NCI-H82 (cell line): Measurements from ENCODE around the gene MUTYH.

Experiments used
- DNase-seq: peaks from one replicate; lab custom pipeline; 2025; lab: John Stamatoyannopoulos, UW

The MUTYH gene

DNA sequence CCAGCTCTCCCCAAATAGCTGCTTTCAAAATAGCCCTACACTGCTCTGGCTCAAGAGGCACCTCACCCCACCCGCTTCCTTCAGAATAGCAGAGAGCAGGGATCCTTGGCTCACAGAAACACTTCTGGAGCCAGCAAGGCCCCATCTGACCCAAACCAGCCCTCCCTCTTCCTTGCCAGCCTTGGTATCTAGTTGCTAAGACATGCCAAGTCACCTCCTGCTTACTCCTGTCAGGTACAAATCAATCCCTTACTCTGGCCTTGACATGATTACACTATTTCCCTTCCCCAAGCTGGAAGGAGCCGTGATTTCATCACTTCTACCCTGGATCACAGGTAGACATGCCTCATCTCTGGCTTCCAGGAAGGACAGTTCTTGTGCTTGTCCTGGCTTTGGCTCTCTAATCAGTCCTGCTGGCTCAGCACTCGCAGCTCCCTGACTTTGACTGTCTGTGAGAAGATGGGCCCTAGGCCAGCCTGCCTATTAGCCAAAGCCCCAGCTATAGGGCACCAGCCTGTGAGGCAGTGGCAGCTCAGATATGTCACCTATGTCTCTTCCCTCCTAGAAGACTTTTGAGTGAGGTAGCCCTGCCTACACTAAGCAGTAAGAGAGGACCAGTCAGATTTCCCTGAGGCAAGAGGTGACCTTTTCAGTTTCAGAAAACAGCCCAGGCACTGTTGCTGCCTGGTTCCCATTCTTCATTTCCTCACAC is 8.9 kb upstream of the MUTYH start:
- no peak for DNase-seq

DNA sequence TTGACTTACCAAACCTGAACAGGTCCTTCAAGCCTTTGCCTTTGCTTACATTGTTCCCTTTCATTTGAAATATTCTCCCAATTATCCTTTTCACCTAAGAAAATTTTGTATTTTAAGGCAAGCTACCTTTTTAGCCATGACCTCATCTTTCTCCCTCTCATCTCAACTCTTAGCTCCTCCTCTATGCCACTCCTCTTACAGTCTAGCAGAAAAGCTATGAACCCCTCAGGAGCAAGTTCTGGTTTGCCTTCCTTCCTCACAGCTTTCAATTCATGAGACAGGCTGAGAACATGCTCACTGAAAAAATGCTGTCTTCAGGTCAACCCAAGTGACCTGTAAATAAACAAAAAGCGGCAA is 8.3 kb upstream of the MUTYH start:
- no peak for DNase-seq

DNA sequence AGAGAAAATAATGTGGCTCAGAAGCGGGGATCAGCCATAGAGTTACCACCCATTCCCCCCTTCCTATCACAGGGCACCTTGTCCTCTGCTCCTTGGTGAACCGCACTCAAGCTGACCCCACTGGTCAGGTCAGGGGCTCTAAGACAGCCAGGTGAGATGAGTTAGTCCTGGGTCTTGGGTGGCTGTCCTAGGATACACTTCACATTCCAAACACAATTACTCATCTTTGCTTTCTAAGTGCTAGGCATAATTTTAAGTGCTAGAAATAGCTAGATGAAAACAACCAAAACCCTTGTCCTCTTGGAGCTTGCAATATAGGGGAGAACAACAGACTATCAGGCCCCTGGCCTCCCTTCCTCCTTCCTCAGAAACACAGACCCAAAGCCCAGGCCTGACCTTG is 7.8 kb upstream of the MUTYH start:
- no peak for DNase-seq

DNA sequence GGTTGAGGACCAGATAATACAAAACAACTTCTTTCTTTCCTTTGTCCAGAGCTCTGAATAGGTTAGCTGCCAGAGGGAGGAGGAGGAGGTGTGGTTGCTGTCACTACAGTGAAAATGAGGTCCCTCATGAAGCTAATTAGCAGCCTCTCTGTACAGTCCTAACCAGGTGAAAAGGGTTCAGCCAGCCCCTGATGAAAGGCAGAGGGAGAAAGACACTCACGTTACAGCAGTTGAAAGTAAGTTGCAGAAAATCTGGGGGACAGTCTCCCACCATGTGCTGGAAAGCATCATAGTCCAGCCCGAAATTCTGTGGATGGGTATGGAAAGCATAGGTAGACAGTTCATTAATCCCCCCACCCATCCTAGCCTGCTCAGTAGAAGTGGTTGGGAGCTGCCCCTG is 6.2 kb upstream of the MUTYH start:
- DNase-seq = no peak

DNA sequence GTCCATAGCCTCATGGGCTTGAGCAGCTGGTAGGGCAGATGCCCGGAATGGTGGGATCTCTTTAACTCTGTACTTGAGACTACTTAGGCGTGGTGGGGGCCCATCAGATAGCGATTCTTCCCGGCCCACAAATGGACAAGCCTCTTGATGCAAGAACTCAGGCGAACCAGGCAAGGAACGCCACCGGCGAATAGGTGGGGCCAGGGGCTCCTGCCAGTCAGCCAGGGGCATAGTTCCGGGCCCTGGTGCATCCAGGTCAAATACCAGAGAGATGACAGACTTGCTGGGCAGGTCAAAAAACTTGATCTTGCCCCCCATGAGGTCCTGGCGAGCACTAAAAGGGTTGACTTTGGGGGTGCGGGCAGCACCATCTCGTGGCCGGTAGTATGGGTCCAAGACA is 4.8 kb upstream of the MUTYH start:
- no peak for DNase-seq

DNA sequence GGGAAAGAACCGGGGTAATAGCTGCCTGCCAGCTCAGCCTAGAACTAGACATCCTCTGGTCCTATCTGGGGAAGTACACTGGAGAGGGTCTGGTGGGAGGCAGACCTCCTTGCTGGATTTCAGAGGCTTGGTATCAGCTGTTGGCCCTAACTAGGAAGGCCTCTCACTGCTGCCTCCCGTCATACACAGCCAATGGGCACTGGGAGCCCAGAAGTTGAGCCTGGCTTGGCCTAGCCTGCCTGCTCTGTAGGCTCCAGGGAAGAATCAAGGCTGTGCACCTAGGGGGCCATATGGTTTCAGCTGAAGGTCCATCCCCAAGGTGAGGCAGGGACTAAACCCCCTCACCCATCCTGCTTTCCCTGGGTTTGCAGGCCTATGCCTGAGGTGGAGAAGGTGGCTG is 4.3 kb upstream of the MUTYH start:
- DNase-seq = no peak

DNA sequence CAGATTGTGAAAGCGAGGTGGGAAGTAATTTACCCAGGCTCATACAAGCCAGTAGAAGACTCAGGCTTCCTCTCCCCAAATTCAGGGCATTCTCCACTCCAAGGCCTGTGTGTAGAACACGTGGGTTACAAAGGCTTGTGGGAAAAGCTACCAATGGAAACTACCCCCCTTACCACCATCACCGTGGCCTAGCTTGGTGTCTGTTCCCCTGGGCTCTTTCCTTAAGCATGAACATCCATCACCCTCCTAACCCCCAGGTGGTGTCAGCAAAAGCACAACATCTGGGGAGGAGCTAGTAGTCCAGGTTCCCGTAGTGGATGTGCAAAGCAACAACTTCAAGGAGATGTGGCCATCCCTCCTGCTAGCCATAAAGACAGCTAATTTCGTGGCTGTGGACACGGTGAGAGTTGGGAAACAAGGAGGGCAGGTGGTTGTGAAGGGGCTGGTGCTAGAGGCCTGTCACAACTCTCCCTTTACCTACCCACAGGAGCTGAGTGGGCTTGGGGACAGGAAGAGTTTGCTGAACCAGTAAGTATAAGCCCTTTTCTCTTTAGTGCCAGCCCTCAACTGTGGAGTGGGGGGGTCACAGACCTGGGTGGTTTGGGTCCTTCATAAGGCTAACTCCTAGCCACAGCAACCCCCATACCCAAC is 701 bp upstream of the MUTYH start:
- peak; percentile 68 for DNase-seq

DNA sequence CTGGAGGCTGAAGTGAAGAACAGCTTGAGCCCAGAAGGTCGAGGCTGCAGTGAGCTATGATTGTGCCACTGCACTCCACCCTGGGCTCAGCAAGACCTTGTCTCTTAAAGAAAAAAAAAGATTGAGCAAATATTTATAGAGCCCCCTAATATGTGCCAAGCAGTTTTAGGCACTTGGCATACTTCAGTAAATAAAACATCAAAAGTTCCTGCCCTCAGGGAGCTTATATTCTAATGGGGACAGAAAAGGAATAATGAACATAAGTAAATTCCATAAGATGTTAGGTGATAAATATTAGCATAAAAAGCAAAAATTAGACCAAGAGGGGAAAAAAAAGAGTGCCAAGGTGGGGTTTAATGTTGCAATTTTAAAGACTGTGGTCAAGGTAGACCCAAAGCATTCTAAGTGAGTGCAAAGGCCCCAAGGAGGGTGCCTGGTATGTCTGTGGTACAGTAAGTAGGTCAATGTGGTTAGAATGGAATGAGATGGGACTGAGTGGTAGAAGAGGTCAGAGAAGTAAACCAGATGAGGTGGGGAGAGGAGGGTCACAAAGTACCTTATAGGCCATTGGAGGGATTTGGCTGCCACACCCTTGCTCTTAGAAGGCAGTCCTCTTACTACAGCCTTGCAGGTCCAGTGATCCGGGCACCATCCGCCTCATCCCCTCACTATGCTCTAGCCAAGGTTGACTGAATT is 2.5 kb downstream of the MUTYH start:
- DNase-seq = peak; percentile 31

DNA sequence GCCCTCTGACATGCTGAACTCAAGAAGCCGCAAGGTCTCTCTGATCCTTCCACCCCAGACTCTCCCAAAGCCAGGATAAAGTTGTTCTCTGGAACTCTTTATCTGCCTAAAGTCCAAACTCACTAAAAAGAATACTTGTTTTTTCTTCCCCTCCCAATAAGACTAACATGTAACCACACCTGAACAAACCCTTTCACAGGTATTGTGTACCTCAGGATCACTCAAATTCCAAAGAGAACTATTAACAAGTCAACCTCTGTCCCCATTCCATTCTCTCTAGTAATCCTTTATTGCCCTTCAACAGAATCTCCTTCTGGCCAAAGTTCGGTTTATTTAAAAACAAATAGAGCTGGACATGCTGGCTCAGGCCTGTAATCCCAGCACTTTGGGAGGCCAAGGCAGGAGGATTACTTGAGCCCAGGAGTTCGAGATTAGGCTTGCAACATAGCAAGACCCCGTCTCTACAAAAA is 4.3 kb downstream of the MUTYH start:
- DNase-seq = no peak

DNA sequence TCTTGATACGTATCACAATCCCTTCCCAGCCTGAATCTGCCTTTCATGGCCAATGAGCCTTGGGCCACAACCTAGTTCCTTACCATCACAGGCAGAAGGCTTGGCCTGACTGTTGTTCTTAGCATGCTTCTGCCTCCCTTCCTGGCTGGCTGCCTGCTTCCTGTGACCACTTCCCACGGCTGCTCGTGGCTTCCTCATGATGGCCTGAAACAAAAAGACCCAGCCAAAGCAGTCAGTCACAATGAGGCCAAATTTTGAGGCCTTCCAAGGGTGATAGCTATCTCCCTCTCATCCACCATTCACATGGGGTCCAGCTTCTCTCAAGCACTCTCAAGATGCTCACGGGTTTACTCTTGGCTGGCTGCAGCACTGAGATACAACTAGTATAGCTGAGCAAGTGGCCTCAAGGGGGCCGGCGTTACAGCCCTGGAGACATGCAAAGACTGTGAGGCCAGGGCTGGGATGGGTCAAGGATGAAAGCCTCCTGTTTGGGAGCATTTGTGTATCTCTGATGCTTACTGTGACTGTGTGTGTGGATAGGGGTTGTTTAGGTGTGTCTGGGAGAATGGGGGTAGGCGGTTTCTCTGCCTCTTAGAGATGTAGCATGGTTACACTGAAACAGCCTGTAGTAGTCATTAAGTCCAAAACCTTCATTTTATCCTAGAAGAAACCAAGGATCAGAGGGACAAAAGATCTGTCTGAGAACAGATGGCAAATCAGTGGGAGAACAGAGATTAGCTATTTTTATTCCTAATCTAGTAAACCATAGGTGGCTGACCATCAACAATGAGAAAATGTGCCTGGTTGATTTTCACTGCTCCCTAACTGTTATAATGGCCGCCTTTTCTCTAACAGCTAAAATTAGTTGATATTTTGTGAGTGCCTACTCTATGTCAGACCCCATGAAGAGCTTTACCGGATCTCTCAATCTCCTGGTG is 5.7 kb downstream of the MUTYH start:
- DNase-seq = peak; percentile 68

DNA sequence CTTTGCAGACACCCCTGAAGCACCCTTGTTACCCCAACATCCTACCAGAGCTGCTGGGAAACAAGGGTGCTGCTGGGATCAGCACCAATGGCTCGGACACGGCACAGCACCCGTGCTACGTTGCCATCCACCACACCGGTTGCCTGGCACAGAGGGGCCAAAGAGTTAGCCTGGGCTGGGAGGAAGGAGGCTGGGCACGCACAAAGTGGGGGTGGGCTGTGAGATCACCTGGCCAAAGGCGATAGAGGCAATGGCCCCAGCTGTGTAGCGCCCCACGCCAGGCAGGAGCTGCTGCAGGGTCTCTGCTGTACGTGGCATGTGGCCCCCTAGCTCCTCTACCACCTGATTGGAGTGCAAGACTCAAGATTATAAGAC is 7.9 kb downstream of the MUTYH start:
- no peak for DNase-seq

DNA sequence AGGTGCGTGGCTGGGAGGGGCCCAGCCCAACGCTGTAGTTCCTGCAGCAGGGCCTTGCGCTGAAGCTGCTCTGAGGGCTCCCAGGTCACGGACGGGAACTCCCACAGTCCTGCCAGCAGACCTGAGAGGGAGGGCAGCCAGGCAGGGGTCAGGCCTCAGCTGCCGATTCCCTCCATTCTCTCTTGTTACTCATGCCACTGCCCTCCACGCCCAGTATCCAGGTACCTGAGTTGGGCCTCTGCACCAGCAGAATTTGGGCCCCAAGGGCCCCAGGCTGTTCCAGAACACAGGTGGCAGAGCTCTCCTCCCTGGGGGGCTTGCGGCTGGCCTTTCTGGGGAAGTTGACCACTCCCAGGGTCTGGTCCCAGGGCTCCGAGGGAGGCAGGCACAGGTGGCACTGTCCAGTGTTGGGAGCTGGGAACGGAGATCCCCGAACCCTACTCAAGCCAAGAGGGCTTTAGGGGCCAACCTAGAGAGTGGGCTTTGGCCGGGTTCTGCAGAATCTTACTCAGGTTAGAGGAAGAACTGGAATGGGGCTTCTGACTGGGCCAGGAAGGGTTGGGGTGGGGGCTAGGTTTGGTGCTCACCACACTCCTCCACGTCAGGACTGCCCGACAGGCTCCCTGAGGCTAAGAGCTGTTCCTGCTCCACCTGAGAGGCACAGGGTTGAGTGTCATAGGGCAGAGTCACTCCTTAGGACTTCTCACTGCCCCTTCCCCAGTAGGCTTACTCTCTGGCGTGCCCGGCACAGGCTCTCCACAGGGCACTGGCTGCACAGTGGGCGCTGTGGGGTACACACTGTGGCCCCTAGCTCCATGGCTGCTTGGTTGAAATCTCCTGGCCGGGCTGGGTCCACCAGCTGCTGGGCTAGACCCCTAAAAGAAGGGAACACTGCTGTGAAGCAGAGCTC is 8.5 kb downstream of the MUTYH start:
- no peak for DNase-seq

DNA sequence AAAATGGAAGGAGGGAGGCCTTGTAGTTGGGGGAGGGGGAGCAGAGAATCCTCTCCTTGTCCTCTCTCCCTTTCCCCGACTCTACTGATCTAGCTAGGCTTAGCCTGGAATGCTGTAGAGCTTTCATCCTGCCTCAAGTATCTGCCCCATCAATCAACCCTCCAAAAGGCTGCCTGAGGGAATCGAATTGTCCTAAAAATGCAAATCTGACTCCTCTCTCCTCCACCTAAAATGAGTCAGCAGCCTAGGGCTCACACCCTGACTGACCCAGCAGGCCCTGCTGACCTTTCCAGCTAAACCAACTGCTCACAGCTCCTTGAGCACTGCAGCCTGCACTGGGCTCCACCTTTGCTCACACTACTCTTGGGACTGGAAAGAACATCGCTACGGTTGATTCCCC is 10.8 kb downstream of the MUTYH start:
- DNase-seq = peak; percentile 38

DNA sequence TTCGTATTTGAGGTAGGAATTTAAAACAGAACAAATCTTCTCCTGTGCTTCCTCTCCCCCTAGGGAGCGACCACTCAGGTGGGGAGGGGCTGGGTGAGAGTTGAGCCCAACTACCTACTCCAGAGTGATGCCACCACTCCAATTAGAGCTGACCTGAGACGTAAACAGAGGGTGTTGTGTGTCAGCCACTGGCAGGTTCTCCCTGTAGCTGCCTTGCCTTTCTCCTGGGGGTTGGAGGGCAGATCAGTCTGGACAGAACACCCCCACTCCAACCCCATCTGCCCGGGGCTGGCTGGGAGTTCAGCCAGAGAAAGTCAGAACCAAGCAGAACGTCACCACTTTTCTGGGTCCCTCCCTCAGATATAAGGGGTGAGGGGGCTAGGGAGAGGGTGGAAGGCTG is 11.6 kb downstream of the MUTYH start:
- DNase-seq = peak; percentile 53

DNA sequence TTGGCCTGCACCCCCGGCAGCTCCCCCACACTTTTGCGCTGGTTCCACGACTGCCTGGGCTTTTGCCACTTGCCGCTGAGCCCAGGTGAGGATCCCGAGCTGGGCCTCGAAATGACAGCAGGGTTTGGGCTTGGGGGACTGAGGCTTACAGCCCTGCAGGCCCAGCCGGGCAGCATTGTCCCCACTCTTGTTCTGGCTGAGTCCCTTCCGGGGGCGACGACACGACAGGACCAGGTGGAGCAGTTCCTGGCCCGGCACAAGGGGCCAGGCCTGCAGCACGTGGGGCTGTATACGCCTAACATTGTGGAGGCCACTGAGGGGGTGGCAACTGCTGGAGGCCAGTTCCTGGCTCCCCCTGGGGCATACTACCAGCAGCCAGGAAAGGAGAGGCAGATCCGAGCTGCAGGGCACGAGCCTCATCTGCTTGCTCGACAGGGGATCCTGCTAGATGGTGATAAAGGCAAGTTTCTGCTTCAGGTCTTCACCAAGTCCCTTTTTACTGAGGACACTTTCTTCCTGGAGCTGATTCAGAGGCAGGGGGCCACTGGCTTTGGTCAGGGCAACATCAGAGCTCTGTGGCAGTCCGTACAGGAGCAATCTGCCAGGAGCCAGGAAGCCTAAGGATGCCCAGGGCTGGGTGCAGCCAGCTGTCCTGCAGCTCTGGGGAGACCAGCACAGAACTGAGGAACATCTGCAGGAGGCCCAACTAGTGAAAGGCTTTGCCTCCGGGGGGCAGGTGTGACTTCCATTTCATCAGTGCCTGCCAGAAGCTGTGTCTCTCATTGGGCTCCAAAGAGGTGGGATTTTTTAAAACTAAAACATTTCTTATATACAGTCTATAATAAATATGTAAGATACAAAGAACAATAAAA is 12.4 kb downstream of the MUTYH start:
- peak; percentile 66 for DNase-seq

DNA sequence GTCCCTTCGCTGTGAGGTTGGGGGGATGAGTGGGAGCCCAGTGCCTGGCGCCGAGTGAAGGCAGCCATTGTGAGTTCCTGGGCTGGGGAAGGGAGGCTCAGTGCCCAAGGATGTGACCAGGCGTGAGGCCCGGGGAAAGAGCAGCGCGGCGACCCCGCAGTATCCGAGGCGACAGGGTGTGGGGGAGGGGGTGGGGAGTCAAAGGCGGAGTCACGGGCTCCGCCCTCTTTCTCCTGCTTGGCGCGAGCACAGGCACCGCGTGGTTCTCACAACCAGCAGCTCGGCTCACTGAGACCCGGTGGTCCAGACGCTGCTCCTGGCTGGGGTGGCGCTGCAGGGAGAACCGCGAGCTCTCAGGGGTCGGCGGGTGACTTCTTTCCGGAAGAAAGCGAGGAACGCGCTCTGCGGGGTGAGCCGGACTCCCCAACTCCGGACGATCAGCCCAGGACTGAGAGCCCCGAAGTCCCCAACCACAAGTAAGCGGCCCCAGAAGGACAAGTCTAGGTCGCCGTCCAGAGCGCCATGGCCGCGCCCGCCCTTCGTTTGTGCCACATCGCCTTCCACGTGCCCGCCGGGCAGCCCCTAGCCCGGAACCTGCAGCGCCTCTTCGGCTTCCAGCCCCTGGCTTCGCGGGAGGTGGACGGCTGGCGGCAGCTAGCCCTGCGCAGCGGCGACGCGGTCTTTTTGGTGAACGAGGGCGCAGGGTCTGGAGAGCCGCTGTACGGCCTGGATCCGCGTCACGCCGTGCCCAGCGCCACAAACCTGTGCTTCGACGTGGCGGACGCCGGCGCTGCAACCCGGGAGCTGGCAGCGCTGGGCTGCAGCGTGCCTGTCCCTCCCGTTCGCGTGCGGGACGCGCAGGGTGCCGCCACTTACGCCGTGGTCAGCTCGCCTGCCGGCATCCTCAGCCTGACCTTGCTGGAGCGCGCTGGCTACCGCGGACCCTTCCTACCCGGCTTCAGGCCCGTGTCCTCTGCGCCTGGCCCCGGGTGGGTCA is 13.3 kb downstream of the MUTYH start, which contains the start of gene HPDL:
Gene HPDL (plus strand): TSS at position 269 of the 997 bp plus-strand sequence. CDS start 254 bp downstream, at position 523.
- peak; percentile 97 for DNase-seq

DNA sequence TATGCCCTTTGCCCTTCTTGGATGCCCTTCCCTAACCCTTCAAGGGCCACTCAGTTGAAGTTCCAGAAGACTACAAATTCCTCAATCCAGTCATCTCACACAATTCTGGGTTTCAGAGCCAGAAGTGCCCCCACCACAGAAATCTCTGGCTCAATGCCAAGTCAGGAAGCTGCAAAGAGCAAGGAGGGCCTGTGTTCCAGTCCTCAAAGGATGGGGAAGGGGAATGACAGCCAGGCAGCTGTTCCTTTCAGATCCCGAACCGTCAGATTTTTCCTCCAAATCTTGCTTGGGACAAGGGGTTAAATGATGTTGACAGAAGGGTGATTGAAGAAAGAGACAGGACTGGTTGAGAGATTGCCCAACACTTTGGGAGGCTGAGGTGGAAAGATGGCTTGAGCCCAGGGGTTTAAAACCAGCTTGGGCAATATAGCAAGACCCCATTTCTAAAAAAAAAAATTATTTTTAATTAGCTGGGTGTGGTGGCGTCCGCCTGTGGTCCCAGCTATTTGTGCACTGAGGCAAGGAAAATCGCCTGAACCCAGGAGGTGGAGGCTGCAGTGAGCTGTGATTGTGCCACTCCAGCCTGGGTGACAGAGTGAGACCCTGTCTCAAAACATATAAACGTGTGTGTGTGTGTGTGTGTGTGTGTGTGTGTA is 14.3 kb downstream of the MUTYH start:
- DNase-seq = peak; percentile 50

DNA sequence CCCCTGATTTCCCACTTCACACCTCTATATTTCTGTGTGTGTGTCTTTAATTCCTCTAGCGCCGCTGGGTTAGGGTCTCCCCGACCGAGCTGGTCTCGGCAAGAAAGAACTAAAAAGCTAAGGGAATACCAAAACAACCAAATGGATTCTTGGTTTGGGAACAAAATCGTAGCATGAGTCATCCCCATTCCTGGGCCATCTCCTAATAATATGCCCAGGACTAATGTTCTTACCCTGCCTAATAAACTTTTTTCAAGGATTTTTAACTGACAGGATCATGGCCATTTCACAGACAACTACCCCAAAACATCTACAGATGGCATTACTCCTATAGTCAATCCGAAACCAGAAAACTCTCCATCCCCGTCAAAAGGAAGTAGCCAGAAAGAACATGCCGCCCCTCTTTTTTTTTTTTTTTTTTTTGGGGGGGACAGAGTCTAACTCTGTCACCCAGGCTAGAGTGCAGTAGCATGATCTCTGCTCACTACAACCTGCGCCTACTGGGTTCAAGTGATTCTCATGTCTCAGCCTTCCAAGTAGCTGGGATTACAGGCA is 17.7 kb downstream of the MUTYH start:
- no peak for DNase-seq
